Measurements from ENCODE around the gene EXPH5.
A peak's percentile ranks its signal among the peaks of the same experiment; 100 is the strongest.

EXPH5 gene

DNA sequence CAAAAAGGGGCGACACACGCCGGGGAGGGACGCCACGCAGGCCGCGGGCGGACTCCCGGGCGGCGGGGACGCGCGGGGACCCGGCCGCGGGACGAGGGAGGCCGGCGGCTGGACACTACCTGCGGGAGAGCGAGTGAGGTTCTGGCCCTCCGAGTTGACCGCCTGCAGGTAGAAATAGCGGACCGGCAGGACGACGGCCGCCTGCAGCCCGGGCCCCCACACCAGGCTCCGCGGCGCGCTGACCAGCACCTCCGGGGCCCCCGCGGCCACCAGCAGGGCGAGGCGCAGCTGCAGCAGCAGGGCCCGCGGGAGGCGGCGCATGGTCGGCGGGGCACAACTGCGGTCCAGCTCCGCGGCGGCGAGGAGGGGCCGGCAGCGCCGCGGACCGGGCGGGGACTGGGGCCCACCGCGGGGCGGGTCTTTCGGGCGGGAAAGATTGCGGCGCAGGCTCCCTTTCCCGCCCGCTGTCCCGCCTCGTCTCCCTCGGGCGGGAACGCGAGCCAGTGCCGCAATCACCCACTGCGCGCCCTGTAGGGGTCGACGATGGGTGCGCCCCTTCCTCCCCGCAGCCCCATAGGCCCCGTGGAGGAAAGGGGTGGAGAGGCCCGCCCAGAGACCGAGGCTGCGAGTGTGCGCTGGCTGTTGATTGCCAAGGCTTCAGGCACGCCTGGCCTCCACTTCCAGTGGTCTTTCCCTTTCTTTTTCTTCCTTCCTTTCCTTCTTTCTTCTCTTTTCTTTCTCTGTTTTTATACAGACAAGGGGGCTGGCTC lies 95.3 kb downstream of the EXPH5 start, which contains the start of gene POGLUT3:
TSS of gene POGLUT3 (minus strand) at position 339 of the 770 bp plus-strand sequence. CDS start at position 321, 18 bp downstream.
- TF ChIP-seq, protein P1, sequence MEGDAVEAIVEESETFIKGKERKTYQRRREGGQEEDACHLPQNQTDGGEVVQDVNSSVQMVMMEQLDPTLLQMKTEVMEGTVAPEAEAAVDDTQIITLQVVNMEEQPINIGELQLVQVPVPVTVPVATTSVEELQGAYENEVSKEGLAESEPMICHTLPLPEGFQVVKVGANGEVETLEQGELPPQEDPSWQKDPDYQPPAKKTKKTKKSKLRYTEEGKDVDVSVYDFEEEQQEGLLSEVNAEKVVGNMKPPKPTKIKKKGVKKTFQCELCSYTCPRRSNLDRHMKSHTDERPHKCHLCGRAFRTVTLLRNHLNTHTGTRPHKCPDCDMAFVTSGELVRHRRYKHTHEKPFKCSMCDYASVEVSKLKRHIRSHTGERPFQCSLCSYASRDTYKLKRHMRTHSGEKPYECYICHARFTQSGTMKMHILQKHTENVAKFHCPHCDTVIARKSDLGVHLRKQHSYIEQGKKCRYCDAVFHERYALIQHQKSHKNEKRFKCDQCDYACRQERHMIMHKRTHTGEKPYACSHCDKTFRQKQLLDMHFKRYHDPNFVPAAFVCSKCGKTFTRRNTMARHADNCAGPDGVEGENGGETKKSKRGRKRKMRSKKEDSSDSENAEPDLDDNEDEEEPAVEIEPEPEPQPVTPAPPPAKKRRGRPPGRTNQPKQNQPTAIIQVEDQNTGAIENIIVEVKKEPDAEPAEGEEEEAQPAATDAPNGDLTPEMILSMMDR (IDR thresholded peaks at IDR 0.05; ENCODE audit: insufficient read depth, low read depth, low read length, missing control alignments) = no peak
- peak within 1 kb of the TSS; percentile 59 for H3K4me3 ChIP-seq (ENCODE audit: low read depth, low read length)
- peak; percentile 68 for DNase-seq (ENCODE audit: low read depth)

DNA sequence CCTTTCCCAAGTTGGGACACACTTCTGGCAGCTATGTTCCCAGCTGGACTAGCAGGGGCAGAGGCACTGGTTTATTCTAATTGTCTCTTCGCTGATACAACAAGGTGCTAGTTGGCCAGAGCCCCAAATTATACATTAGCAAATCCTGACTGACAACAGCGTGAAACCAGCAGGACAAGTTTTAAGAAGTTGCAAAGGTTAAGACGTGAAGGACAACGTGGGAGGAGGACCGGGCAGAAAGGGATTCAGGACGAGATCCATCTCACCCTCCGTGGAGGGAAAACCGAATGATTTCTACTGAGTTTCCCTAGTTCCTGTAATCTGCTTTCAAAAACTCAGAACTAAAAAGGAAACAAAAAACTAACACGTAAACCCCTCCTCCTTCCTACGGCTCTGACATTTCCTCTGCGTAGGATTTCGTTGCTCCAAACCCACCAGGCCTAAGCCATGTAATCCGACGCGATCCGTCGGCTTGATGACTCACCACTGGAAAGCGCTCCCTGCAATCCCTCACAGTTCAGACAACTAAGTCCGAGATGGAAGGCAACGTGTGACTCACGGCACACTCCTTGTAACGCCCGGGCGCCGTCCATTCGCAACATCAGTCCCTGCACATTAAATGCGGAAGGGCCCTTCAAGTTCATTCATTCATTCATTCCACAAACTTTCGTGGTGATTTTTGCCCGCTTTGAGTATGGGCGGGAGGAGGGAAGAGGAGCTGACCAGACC lies 96.1 kb downstream of the EXPH5 start:
- peak; percentile 83 for DNase-seq (ENCODE audit: low read depth)
- TF ChIP-seq, protein P1 (IDR thresholded peaks at IDR 0.05; ENCODE audit: insufficient read depth, low read depth, low read length, missing control alignments) = no peak

DNA sequence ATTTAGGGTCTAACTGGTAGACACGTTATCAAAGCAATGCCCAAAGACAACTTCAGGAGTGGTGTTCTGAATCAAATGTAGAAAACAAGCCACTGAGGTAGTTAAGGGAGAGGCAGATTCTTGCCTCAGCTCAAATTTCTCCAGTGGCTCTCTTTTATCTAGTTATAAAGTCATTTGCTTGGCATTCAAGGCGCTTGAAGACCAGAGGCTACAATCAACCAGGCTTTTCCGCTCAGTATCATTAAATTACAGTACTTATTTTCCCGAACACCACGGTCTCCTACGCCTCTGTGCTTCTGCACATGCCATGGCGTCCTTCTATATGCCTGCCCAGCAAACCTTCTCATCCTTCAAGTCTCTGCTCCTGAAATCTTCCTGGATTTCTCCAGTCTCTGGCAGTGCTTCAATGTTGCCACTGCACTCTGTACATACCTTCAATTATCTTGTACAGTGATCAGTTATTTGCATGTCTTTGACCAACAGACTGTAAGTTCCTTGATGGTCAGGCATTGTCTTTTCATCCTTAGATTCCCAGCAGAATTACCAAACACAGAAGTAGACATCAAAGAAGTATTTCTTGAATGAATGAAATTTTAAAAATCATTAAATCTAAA lies 96.8 kb downstream of the EXPH5 start:
- peak overlapping the region; percentile 59 for H3K4me3 ChIP-seq (ENCODE audit: low read depth, low read length)

More for the DNA sequence above, 96.1 kb downstream of the EXPH5 start:
- peak overlapping the region; percentile 59 for H3K4me3 ChIP-seq (ENCODE audit: low read depth, low read length)

DNA sequence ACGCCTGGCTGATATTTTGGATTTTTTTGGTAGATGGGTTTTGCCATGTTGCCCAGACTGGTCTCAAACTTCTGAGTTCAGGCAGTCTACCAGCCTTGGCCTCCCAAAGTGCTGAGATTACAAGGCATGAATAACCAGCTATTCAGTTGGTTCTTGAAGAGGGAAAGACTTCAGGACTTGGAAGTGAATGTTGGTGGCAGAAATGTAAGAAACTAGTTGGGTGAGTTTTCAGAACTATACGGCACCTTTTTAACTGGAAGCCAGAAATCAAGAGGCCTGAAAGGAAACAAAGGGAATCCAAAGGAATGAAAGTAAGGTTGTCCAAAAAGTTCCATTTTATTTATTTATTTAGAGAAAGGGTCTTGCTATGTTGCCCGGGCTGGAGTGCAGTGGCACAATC lies 98.2 kb downstream of the EXPH5 start:
- H3K4me3 ChIP-seq (ENCODE audit: low read depth, low read length) = no peak overlapping the region
- no peak for DNase-seq (ENCODE audit: low read depth)
- TF ChIP-seq, protein P1 (IDR thresholded peaks at IDR 0.05; ENCODE audit: insufficient read depth, low read depth, low read length, missing control alignments) = no peak

More for the DNA sequence above, 96.8 kb downstream of the EXPH5 start:
- no peak for DNase-seq (ENCODE audit: low read depth)
- TF ChIP-seq, protein P1 (IDR thresholded peaks at IDR 0.05; ENCODE audit: insufficient read depth, low read depth, low read length, missing control alignments) = no peak

DNA sequence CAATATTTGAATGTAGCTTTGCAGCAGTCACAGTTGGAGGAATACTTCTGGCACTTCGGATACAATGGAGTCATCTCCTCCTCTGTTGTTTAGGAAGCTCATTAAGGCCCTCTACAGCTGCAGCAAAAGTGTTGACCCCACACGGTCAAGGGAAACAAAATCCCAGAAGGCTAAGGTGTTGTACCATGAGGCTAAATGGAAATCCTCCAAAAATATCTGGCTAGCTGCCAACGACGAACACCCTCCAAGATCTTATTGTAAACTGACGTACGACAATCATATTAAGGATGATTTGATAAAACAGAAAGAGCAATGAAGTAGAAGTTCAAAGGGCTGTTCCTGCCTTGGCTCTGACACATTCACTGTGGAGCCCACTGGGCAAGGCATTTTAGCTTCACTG lies 99.4 kb downstream of the EXPH5 start:
- no peak overlapping the region for H3K4me3 ChIP-seq (ENCODE audit: low read depth, low read length)
- no peak for DNase-seq (ENCODE audit: low read depth)
- TF ChIP-seq, protein P1 (IDR thresholded peaks at IDR 0.05; ENCODE audit: insufficient read depth, low read depth, low read length, missing control alignments) = no peak

DNA sequence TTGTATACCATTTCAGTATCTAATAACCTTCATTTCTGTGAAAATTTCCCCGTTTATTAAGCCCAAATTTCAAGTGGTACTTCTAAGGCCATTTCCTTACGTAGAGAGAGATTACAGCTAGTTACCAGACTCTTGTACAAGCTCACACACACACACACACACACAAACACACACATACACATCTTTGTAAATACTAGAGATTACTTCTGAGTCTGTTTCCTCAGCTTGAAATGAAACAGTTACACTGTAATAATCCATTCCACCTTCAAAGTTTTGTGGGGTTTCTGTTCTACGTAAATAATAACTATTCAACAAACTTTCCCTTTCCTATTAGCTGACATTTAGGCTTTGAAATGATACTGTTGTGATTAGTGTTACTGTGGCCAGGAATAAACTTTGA lies 101.6 kb downstream of the EXPH5 start:
- TF ChIP-seq, protein P1 (IDR thresholded peaks at IDR 0.05; ENCODE audit: insufficient read depth, low read depth, low read length, missing control alignments) = no peak
- DNase-seq (ENCODE audit: low read depth) = no peak
- no peak overlapping the region for H3K4me3 ChIP-seq (ENCODE audit: low read depth, low read length)

All from GM12865 (cell line).